ENCODE measurements around the gene RNF167.

RNF167 gene

DNA sequence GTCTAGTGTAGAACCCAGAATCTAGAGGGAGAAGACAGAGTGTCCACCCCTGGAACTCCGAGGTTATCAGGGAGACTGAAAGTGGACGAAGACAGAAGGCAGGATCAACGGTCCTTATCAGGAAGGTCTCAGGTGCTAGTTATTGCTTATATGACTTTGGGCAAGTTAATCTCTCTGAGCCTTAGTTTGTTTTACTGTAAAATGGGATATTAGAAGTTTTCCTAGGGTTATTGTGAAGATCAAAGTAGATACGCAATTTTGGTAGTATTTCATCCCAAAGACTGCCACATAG, 1.2 kb downstream of the RNF167 start:
- TF ChIP-seq, protein P1, sequence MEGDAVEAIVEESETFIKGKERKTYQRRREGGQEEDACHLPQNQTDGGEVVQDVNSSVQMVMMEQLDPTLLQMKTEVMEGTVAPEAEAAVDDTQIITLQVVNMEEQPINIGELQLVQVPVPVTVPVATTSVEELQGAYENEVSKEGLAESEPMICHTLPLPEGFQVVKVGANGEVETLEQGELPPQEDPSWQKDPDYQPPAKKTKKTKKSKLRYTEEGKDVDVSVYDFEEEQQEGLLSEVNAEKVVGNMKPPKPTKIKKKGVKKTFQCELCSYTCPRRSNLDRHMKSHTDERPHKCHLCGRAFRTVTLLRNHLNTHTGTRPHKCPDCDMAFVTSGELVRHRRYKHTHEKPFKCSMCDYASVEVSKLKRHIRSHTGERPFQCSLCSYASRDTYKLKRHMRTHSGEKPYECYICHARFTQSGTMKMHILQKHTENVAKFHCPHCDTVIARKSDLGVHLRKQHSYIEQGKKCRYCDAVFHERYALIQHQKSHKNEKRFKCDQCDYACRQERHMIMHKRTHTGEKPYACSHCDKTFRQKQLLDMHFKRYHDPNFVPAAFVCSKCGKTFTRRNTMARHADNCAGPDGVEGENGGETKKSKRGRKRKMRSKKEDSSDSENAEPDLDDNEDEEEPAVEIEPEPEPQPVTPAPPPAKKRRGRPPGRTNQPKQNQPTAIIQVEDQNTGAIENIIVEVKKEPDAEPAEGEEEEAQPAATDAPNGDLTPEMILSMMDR (IDR thresholded peaks at IDR 0.05; ENCODE audit: low read depth, low read length): no peak
- no peak for TF ChIP-seq EZH2phosphoT487 (IDR thresholded peaks at IDR 0.05; ENCODE audit: low read depth)
- H2AFZ ChIP-seq (ENCODE audit: low read depth, low read length): no peak overlapping the region
- H3K79me2 ChIP-seq (ENCODE audit: low read length): peaks cover 76% of the 10 kb centered on the region
- peak overlapping the region; percentile 90 for H3K27ac ChIP-seq (ENCODE audit: low read length)
- H3K4me1 ChIP-seq (ENCODE audit: low read length): peaks cover 41% of the 10 kb centered on the region
- peak overlapping the region; percentile 98 for H3K4me3 ChIP-seq (ENCODE audit: low read length)
- no peaks in the 10 kb centered on the region for H3K9me3 ChIP-seq (ENCODE audit: insufficient read depth, low read length)
- peak overlapping the region; percentile 97 for H3K9ac ChIP-seq (ENCODE audit: low read length)
- H3K27me3 ChIP-seq (ENCODE audit: low read depth, low read length): no peaks in the 10 kb centered on the region
- H4K20me1 ChIP-seq (ENCODE audit: insufficient read depth, low read length): peaks cover 23% of the 10 kb centered on the region
- H3K36me3 ChIP-seq (replicated peaks; ENCODE audit: low read depth, low read length): peaks cover 48% of the 10 kb centered on the region
- H3K4me2 ChIP-seq (ENCODE audit: low read length): peak overlapping the region; percentile 96

DNA sequence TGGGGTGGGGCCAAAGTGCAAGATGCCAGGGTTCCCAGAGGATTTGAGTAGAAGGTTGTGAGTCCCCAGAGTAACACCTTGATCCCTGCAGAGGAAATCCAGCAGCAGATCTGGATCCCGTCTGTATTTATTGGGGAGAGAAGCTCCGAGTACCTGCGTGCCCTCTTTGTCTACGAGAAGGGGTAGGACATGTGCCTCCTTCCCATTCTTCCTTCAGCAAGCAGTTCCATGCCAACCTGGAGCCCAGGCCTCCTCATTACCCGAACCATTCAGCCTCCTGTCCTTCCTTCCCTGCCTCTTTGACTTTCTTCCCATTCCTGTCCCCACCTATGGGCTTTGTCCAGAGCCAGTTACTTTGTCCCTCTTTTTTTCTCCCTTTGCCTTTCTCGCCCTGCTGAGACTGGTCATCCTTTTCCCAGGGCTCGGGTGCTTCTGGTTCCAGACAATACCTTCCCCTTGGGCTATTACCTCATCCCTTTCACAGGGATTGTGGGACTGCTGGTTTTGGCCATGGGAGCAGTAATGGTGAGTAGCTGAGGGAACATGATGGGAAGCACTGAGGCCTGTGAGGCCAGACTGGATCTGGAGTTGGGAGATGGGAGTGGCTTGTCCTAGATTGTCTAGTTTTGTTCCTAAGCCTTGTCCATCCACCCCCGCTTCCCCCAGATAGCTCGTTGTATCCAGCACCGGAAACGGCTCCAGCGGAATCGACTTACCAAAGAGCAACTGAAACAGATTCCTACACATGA, 2.9 kb downstream of the RNF167 start:
- Histone ChIP-seq H3K9ac (ENCODE audit: low read length) (no peak overlapping the region), H3K9me3 (ENCODE audit: insufficient read depth, low read length) (no peaks in the 10 kb centered on the region), H3K4me3 (ENCODE audit: low read length) (no peak overlapping the region), H3K79me2 (ENCODE audit: low read length) (peaks cover 93% of the 10 kb centered on the region), H3K36me3 (replicated peaks; ENCODE audit: low read depth, low read length) (peaks cover 58% of the 10 kb centered on the region), H3K27me3 (ENCODE audit: low read depth, low read length) (no peaks in the 10 kb centered on the region), H4K20me1 (ENCODE audit: insufficient read depth, low read length) (peaks cover 30% of the 10 kb centered on the region), H2AFZ (ENCODE audit: low read depth, low read length) (no peak overlapping the region), H3K4me2 (ENCODE audit: low read length) (no peak overlapping the region), H3K4me1 (ENCODE audit: low read length) (peaks cover 41% of the 10 kb centered on the region), H3K27ac (ENCODE audit: low read length) (0 out of 2 replicates have a peak overlapping the region, but pooled peaks have one; percentile 100)
- no peak for TF ChIP-seq EZH2phosphoT487 (IDR thresholded peaks at IDR 0.05; ENCODE audit: low read depth)
- TF ChIP-seq, protein P1 (IDR thresholded peaks at IDR 0.05; ENCODE audit: low read depth, low read length): no peak

DNA sequence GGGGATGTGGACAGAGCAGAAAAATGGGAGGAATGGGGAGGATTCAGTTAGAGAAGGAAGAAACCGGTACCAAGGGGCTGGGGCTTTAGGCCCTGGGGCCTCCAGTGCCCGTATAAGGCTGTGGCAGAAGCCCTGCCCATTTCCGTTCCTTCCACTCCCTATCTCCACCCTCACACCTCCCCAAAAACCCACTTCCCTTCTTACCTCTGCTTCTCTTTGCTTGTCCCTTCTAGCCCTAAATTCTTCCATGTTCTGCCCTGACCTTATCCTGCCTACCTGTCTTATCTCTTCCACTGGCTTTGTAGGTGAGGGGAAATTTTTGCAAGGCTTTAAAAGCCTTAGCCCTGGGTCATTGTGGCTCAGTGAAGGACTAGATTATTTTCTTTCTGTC, 4.1 kb downstream of the RNF167 start:
- H3K4me2 ChIP-seq (ENCODE audit: low read length): peak overlapping the region; percentile 98
- peak overlapping the region; percentile 99 for H3K4me3 ChIP-seq (ENCODE audit: low read length)
- peak overlapping the region; percentile 100 for H3K9ac ChIP-seq (ENCODE audit: low read length)
- H3K27ac ChIP-seq (ENCODE audit: low read length): peak overlapping the region; percentile 100
- H3K9me3 ChIP-seq (ENCODE audit: insufficient read depth, low read length): no peaks in the 10 kb centered on the region
- no peaks in the 10 kb centered on the region for H3K27me3 ChIP-seq (ENCODE audit: low read depth, low read length)
- H4K20me1 ChIP-seq (ENCODE audit: insufficient read depth, low read length): peaks cover 30% of the 10 kb centered on the region
- TF ChIP-seq, protein P1 (IDR thresholded peaks at IDR 0.05; ENCODE audit: low read depth, low read length): no peak
- no peak for TF ChIP-seq EZH2phosphoT487 (IDR thresholded peaks at IDR 0.05; ENCODE audit: low read depth)
- peaks cover 87% of the 10 kb centered on the region for H3K79me2 ChIP-seq (ENCODE audit: low read length)
- peaks cover 54% of the 10 kb centered on the region for H3K36me3 ChIP-seq (replicated peaks; ENCODE audit: low read depth, low read length)
- H2AFZ ChIP-seq (ENCODE audit: low read depth, low read length): no peak overlapping the region
- peaks cover 35% of the 10 kb centered on the region for H3K4me1 ChIP-seq (ENCODE audit: low read length)

DNA sequence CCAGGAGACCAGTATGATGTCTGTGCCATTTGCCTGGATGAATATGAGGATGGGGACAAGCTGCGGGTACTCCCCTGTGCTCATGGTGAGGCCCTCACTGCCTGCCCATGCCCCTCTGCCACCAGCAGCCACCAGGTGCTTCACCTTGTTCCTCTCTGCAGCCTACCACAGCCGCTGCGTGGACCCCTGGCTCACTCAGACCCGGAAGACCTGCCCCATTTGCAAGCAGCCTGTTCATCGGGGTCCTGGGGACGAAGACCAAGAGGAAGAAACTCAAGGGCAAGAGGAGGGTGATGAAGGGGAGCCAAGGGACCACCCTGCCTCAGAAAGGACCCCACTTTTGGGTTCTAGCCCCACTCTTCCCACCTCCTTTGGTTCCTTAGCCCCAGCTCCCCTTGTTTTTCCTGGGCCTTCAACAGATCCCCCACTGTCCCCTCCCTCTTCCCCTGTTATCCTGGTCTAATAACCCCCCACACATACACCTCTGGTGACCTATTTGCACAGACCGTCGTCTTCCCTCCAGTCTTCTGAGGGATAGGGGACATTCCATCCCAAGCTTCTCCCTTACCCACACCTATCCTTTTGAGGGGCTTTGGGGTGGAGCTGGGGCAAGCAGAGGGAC, 4.6 kb downstream of the RNF167 start:
- Histone ChIP-seq H4K20me1 (ENCODE audit: insufficient read depth, low read length) (peaks cover 30% of the 10 kb centered on the region), H3K36me3 (replicated peaks; ENCODE audit: low read depth, low read length) (peaks cover 54% of the 10 kb centered on the region), H2AFZ (ENCODE audit: low read depth, low read length) (no peak overlapping the region), H3K79me2 (ENCODE audit: low read length) (peaks cover 83% of the 10 kb centered on the region), H3K9me3 (ENCODE audit: insufficient read depth, low read length) (no peaks in the 10 kb centered on the region), H3K4me2 (ENCODE audit: low read length) (peak overlapping the region; percentile 98), H3K27me3 (ENCODE audit: low read depth, low read length) (no peaks in the 10 kb centered on the region), H3K9ac (ENCODE audit: low read length) (peak overlapping the region; percentile 100), H3K4me3 (ENCODE audit: low read length) (peak overlapping the region; percentile 99), H3K4me1 (ENCODE audit: low read length) (peaks cover 35% of the 10 kb centered on the region), H3K27ac (ENCODE audit: low read length) (peak overlapping the region; percentile 100)
- no peak for TF ChIP-seq EZH2phosphoT487 (IDR thresholded peaks at IDR 0.05; ENCODE audit: low read depth)
- TF ChIP-seq, protein P1 (IDR thresholded peaks at IDR 0.05; ENCODE audit: low read depth, low read length): no peak
